HFF-Myc (cell line): ENCODE data around the gene ZNF275.

Experiments used
- DNase-seq: peaks from one replicate; pipeline ENCODE4 v3.0.0-alpha.2; 2011; ENCODE audit warnings: low read depth; ENCODE audit errors: extremely low read depth
- H3K4me3 ChIP-seq: replicated peaks from 2 replicates; pipeline ENCODE4 v1.5.1; 2011; ENCODE audit warnings: low read depth, mild to moderate bottlenecking, control low read depth, low read length
- TF ChIP-seq, protein P1 (sequence below): IDR thresholded peaks from 2 replicates; pipeline ENCODE4 v1.5.1; 2012; ENCODE audit warnings: mild to moderate bottlenecking, low read depth, low read length, control low read depth; ENCODE audit errors: missing control alignments

The ZNF275 gene

DNA sequence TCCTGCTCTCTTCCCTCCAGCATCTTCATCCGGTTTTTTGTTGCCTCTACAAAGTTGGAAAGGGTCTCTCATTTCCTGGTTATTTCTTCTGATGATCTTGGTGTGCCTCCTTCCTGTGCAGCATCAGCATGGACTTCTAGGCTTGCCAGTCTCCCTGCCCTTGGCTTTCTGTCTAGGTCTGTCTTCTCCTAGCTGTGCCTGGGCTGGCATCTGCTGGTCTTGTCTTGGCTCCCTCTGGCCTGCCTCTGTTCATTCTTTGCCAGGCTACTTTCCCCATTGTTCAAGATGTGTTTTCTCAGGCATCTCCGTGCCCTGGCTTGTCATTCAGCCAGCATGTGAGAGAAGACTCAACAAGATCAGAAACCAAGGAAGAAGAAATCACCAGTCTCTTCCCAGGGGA is 9.7 kb downstream of the ZNF275 start:
- DNase-seq, result no peak
- H3K4me3 ChIP-seq, result no peak overlapping the region
- TF ChIP-seq, protein P1, sequence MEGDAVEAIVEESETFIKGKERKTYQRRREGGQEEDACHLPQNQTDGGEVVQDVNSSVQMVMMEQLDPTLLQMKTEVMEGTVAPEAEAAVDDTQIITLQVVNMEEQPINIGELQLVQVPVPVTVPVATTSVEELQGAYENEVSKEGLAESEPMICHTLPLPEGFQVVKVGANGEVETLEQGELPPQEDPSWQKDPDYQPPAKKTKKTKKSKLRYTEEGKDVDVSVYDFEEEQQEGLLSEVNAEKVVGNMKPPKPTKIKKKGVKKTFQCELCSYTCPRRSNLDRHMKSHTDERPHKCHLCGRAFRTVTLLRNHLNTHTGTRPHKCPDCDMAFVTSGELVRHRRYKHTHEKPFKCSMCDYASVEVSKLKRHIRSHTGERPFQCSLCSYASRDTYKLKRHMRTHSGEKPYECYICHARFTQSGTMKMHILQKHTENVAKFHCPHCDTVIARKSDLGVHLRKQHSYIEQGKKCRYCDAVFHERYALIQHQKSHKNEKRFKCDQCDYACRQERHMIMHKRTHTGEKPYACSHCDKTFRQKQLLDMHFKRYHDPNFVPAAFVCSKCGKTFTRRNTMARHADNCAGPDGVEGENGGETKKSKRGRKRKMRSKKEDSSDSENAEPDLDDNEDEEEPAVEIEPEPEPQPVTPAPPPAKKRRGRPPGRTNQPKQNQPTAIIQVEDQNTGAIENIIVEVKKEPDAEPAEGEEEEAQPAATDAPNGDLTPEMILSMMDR, result no peak

DNA sequence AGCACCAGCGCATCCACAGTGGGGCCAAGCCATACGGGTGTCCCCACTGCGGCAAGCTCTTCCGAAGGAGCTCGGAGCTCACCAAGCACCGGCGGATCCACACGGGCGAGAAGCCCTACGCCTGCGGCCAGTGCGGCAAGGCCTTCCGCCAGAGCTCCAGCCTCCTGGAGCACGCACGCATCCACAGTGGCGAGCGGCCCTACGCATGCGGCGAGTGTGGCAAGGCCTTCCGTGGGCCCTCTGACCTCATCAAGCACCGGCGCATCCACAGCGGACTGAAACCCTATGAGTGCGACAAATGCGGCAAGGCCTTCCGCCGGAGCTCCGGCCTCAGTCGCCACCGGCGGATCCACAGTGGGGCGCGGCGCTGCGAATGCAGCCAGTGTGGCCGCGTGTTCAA is 13.6 kb downstream of the ZNF275 start:
- TF ChIP-seq, protein P1, result no peak
- DNase-seq, result no peak
- H3K4me3 ChIP-seq, result no peak overlapping the region

DNA sequence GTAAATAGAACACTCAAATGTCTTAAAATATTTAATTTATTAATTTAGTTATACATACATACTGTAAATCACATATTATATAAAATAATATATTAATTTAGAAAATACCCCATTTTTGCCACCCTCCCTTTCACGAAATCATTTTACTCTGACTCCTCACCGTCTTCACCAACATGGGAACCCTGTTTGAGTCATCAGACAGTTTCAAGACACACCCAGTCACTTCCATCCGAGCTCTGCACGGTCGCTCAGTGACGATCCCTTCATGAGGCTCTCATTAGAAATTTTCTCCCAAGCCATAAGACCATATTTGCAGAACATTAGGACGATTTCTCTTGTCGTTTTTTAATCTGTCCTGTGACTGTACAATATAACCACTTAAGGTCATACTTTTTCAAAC is 14.5 kb downstream of the ZNF275 start:
- DNase-seq, result no peak
- TF ChIP-seq, protein P1, result no peak
- no peak overlapping the region for H3K4me3 ChIP-seq

DNA sequence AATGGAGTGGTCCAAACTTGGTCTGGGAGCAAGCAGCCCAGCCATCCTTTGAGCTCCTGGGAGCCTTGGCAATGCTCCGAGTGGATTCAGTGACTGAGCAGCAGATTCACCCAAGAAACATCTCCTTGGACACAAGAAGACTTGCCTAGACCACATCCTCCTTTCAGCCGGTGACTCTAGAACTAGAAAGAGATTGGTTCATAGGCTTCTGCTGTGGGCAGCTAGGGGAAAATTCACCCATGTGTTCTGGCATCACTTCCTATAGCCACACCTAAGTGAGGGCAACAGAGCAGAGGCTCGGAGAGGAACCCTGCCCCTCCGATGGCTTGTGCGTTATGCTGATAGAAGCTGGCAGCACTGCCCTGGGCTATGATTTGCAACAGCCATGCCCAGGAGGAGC is 16.0 kb downstream of the ZNF275 start:
- TF ChIP-seq, protein P1, result no peak
- no peak overlapping the region for H3K4me3 ChIP-seq
- no peak for DNase-seq

DNA sequence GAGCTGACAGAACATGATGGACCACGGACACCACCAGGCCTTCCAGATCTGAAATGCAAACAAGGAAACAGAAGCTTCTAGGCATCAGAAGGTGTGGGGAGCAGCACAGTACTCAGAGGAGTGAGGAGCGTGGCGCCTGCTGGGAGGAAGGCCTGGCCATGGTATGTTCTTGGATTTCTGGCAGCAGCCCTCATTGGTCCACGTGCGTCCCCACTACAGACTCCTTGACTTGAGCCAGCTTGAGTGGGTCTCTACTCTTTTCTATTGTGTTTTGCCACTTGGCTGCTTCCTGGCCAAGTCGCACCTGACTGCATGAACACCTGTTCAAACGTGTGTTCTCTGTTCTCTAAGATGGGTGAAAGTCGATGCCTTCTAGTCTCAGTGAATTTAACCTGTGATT is 18.0 kb downstream of the ZNF275 start:
- no peak overlapping the region for H3K4me3 ChIP-seq
- TF ChIP-seq, protein P1, result no peak
- no peak for DNase-seq

DNA sequence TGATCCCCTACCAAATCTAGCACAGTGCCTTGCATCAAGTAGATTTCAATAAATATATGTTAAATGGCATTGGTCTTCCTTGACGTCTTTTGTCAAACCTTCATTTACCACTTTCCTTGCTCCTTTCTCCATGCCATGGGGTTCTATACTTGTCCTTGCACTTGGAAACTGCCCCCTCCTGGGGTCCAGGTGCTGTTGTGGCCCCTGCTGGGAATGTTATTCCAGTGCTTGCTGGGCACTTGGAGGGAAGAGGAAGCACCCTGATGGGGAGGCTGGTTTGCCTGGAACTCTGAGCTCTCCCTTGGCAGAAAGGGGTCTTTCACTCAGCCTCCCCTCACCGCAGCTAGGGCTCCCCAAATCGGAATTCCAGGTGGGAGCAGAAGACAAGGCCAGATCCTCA is 18.9 kb downstream of the ZNF275 start:
- TF ChIP-seq, protein P1, result no peak
- DNase-seq, result no peak
- no peak overlapping the region for H3K4me3 ChIP-seq

DNA sequence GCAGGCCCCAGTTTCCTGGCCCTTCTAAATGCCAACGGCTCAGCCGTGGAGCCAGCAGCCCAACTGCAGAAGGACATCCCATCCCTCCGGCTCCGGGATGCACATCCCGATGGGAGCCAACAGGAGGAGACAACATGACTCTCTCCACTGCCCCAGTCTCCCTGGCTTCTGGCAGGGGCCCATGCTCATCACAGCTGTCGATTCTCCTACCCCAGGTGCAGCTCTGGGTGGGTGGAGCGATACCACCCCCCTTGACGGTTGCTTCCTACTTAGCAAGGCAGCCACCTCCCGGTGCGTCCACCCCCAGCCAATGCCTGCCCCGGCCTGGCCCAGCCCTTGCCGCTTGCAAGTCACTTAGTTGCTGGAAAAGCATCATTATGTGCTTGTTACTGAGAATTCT is 19.5 kb downstream of the ZNF275 start:
- DNase-seq, result no peak
- TF ChIP-seq, protein P1, result no peak
- no peak overlapping the region for H3K4me3 ChIP-seq
